Measurements from ENCODE around the gene SPTBN4.

DNA sequence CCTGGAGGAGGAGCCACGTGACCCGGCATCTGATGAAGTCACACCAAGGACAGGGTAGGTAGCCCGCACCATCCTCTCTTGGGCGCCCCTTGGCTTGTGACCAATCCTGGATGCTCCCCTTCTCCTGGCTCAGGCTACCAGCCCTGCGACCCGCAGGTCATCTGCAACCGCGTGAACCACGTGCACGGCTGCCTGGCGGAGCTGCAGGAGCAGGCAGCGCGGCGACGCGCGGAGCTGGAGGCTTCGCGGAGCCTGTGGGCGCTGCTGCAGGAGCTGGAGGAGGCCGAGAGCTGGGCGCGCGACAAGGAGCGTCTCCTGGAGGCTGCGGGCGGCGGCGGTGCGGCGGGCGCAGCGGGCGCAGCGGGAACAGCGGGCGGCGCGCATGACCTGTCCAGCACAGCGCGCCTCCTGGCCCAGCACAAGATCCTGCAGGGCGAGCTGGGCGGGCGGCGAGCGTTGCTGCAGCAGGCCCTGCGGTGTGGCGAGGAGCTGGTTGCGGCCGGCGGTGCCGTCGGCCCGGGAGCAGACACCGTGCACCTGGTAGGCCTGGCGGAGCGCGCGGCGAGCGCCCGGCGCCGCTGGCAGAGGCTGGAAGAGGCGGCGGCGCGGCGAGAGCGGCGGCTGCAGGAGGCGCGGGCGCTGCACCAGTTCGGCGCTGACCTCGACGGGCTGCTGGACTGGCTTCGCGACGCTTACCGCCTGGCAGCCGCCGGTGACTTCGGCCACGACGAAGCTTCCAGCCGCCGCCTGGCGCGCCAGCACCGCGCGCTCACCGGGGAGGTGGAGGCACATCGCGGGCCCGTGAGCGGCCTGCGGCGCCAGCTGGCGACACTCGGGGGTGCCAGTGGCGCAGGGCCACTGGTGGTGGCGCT lies 45.9 kb downstream of the SPTBN4 start:
- no peak for TF ChIP-seq EZH2 (IDR thresholded peaks at IDR 0.05; ENCODE audit: low read length, unreplicated experiment)
- TF ChIP-seq, protein P1, sequence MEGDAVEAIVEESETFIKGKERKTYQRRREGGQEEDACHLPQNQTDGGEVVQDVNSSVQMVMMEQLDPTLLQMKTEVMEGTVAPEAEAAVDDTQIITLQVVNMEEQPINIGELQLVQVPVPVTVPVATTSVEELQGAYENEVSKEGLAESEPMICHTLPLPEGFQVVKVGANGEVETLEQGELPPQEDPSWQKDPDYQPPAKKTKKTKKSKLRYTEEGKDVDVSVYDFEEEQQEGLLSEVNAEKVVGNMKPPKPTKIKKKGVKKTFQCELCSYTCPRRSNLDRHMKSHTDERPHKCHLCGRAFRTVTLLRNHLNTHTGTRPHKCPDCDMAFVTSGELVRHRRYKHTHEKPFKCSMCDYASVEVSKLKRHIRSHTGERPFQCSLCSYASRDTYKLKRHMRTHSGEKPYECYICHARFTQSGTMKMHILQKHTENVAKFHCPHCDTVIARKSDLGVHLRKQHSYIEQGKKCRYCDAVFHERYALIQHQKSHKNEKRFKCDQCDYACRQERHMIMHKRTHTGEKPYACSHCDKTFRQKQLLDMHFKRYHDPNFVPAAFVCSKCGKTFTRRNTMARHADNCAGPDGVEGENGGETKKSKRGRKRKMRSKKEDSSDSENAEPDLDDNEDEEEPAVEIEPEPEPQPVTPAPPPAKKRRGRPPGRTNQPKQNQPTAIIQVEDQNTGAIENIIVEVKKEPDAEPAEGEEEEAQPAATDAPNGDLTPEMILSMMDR (conservative IDR thresholded peaks at IDR 0.05; ENCODE audit: low read depth, low read length) = no peak
